Colonic mucosa (tissue), 4 donors: ENCODE data around the gene PAK5. TPM values are rescaled to one million over a fixed set of nuclear protein-coding genes. Genes with fewer than 3 reads are reported as not detected.

ENCODE experiments used
- DNase-seq: peaks from one replicate; pipeline ENCODE4 v3.0.0-alpha.2; 2020
- H3K27ac ChIP-seq: fragments of 200-600 bp; one replicate; pipeline ENCODE4 v1.8.0; 2021
- H3K27me3 ChIP-seq: fragments of 200-600 bp; one replicate; pipeline ENCODE4 v1.8.0; 2021
- H3K36me3 ChIP-seq: fragments of 200-600 bp; one replicate; pipeline ENCODE4 v1.8.0; 2021
- H3K4me1 ChIP-seq: fragments of 200-600 bp; one replicate; pipeline ENCODE4 v1.8.0; 2021; ENCODE audit warnings: mild to moderate bottlenecking
- H3K4me3 ChIP-seq: fragments of 200-600 bp; one replicate; pipeline ENCODE4 v1.8.0; 2021
- H3K9ac ChIP-seq, 2 donors: one replicate each; pipeline ENCODE4 v1.7.0; 2013; ENCODE audit warnings: control low read depth in 2 of 2, low read depth in 2 of 2, low read length in 2 of 2
- H3K9me3 ChIP-seq: fragments of 200-600 bp; one replicate; pipeline ENCODE4 v1.8.0; 2021
- CTCF ChIP-seq: fragments of 200-600 bp; IDR thresholded peaks from one replicate; pipeline ENCODE4 v1.8.0; 2022; ENCODE audit warnings: antibody characterized with exemption, mild to moderate bottlenecking
- intact Hi-C: fragments of 100-400 bp; cut with DNase I; formaldehyde crosslinking; loops from one replicate; pipeline ENCODE4 v1.14.1; 2022
- total RNA-seq, 2 donors: library from RNA; stranded (reverse); fragmentation: NEBNext Ultra II Directional in 1 of 2; extraction: Animal tissue kit (Norgen Biotek cat#: 25700) in 1 of 2; gene quantifications; one replicate each; pipeline ENCODE4 v1.2.1, GENCODE V29; 2021
- donor health status: healthy.
- donor health status: DM: no; HTN: no; CAD: no.
- donor health status: DM: no; HTN: no; CAD: no.

Gene PAK5
- total RNA-seq, 2 donors from 2014 or later: 0.07 TPM; not detected in 1

- Histone ChIP-seq H3K9me3 (no peaks in the 10 kb centered on the region), H3K4me1 (no peaks in the 10 kb centered on the region), H3K4me3 (no peak overlapping the region), H3K27ac (no peak overlapping the region), H3K36me3 (no peaks in the 10 kb centered on the region), H3K27me3 (no peaks in the 10 kb centered on the region), H3K9ac (no peak overlapping the region)
- intact Hi-C loops: no loop called here
- TF ChIP-seq CTCF: no peak
- DNase-seq: no peak
These were observed 265.3 kb downstream of the PAK5 start for GRCh38 chr20:9573335-9574151.

GRCh38 chr20:9572670-9573069, 266.2 kb downstream of the PAK5 start:
- Histone ChIP-seq H3K27ac (no peak overlapping the region), H3K9ac (no peak overlapping the region), H3K4me1 (no peaks in the 10 kb centered on the region), H3K27me3 (no peaks in the 10 kb centered on the region), H3K4me3 (no peak overlapping the region), H3K9me3 (no peaks in the 10 kb centered on the region), H3K36me3 (no peaks in the 10 kb centered on the region)
- TF ChIP-seq CTCF: no peak
- intact Hi-C loops: no loop called here
- no peak for DNase-seq

GRCh38 chr20:9571783-9572182, 267.1 kb downstream of the PAK5 start:
- no peaks in the 10 kb centered on the region for H3K27me3 ChIP-seq
- H3K9me3 ChIP-seq: no peaks in the 10 kb centered on the region
- no peak for DNase-seq
- no peak overlapping the region for H3K9ac ChIP-seq
- H3K4me3 ChIP-seq: no peak overlapping the region
- H3K27ac ChIP-seq: no peak overlapping the region
- no peak for TF ChIP-seq CTCF
- intact Hi-C loops: no loop called here
- no peaks in the 10 kb centered on the region for H3K36me3 ChIP-seq
- H3K4me1 ChIP-seq: no peaks in the 10 kb centered on the region

GRCh38 chr20:9570612-9571011, 268.3 kb downstream of the PAK5 start:
- no peak for TF ChIP-seq CTCF
- intact Hi-C loops: no loop called here
- H3K4me1 ChIP-seq: no peaks in the 10 kb centered on the region
- DNase-seq: no peak
- H3K9ac ChIP-seq: no peak overlapping the region
- no peak overlapping the region for H3K4me3 ChIP-seq
- no peaks in the 10 kb centered on the region for H3K9me3 ChIP-seq
- no peaks in the 10 kb centered on the region for H3K36me3 ChIP-seq
- H3K27me3 ChIP-seq: no peaks in the 10 kb centered on the region
- H3K27ac ChIP-seq: no peak overlapping the region

- DNase-seq: no peak
- Histone ChIP-seq H3K9me3 (no peaks in the 10 kb centered on the region), H3K36me3 (no peaks in the 10 kb centered on the region), H3K4me1 (no peaks in the 10 kb centered on the region), H3K27ac (no peak overlapping the region), H3K27me3 (no peaks in the 10 kb centered on the region), H3K4me3 (no peak overlapping the region), H3K9ac (no peak overlapping the region)
- intact Hi-C loops: no loop called here
- no peak for TF ChIP-seq CTCF
These were observed 271.9 kb downstream of the PAK5 start for GRCh38 chr20:9566977-9567376.
